Natural killer cell (primary cell): ENCODE results near the gene CD151. TPM values are rescaled to one million over a fixed set of nuclear protein-coding genes. Genes with fewer than 3 reads are reported as not detected.

ENCODE experiments used
- ATAC-seq, 3 donors: fragments of 150-1000 bp in 2 of 3; fragments of 200-7000 bp in 1 of 3; cut with Tn5 transposase; 1 replicate in 1 of 3; 2 replicates in 2 of 3; pipeline ENCODE4 v1.10.0; 2021; ENCODE audit warnings: mild to moderate bottlenecking in 2 of 3, moderate library complexity in 2 of 3
- DNase-seq, 2 donors: peaks; one replicate each; pipeline versions ENCODE4 v3.0.0 to v3.0.0-alpha.2; 2013 to 2021; ENCODE audit warnings: mixed read lengths in 1 of 2
- H3K27ac ChIP-seq: one replicate; pipeline ENCODE4 v1.5.1; 2013; ENCODE audit warnings: mild to moderate bottlenecking, low read length
- H3K27me3 ChIP-seq: one replicate; pipeline ENCODE4 v1.6.1; 2013; ENCODE audit warnings: low read length; ENCODE audit not compliant: control insufficient read depth, insufficient read depth
- H3K36me3 ChIP-seq: one replicate; pipeline ENCODE4 v1.6.1; 2013; ENCODE audit warnings: low read length; ENCODE audit not compliant: control insufficient read depth, insufficient read depth
- H3K4me1 ChIP-seq: one replicate; pipeline ENCODE4 v1.6.1; 2013; ENCODE audit warnings: low read length; ENCODE audit not compliant: control insufficient read depth, insufficient read depth
- H3K4me3 ChIP-seq: one replicate; pipeline ENCODE4 v1.5.1; 2013; ENCODE audit warnings: low read length
- H3K9me3 ChIP-seq: one replicate; pipeline ENCODE4 v1.6.1; 2013; ENCODE audit warnings: low read length; ENCODE audit not compliant: control insufficient read depth, insufficient read depth
- H3K27ac Mint-ChIP-seq, 2 donors: one replicate each; pipeline ENCODE4 v1.8.0; 2022; ENCODE audit warnings: mild to moderate bottlenecking in 2 of 2, mixed read lengths in 2 of 2, moderate library complexity in 1 of 2
- H3K27me3 Mint-ChIP-seq, 2 donors: one replicate each; pipeline ENCODE4 v1.8.0; 2022; ENCODE audit warnings: low read depth in 2 of 2, mixed read lengths in 2 of 2
- H3K36me3 Mint-ChIP-seq: one replicate; pipeline ENCODE4 v1.8.0; 2022; ENCODE audit warnings: mixed read lengths
- H3K4me1 Mint-ChIP-seq, 2 donors: one replicate each; pipeline ENCODE4 v1.8.0; 2022; ENCODE audit warnings: mixed read lengths in 2 of 2
- H3K4me3 Mint-ChIP-seq: one replicate; pipeline ENCODE4 v1.8.0; 2022; ENCODE audit warnings: mild to moderate bottlenecking, moderate library complexity, mixed read lengths
- H3K9me3 Mint-ChIP-seq, 2 donors: one replicate each; pipeline ENCODE4 v1.8.0; 2022; ENCODE audit warnings: mixed read lengths in 2 of 2
- CTCF ChIP-seq: fragments of 200-600 bp; IDR thresholded peaks from one replicate; pipeline ENCODE4 v1.8.0; 2022; ENCODE audit warnings: antibody characterized with exemption
- WGBS: methylation state at CpG from one replicate; pipeline ENCODE4 v1.1.7; 2013; ENCODE audit warnings: missing lambda C conversion rate; ENCODE audit not compliant: insufficient coverage; 5-methylcytosine and 5-hydroxymethylcytosine counted together
- intact Hi-C: fragments of 100-400 bp; cut with micrococcal nuclease; formaldehyde crosslinking; loops from one replicate; pipeline ENCODE4 v1.14.2; 2022
- total RNA-seq, 4 donors: library from RNA; stranded (reverse); fragments of 120-200 nt in 1 of 4; gene quantifications; one replicate each; pipeline versions ENCODE4 v1.2.3 to v1.2.4, GENCODE V29; 2013 to 2022

Gene CD151
- total RNA-seq, 3 donors from 2014 or later (not counting 1 experiment from before 2014, with no cell fraction given), result 40.9 to 68.3 (median 52.9) TPM

DNA sequence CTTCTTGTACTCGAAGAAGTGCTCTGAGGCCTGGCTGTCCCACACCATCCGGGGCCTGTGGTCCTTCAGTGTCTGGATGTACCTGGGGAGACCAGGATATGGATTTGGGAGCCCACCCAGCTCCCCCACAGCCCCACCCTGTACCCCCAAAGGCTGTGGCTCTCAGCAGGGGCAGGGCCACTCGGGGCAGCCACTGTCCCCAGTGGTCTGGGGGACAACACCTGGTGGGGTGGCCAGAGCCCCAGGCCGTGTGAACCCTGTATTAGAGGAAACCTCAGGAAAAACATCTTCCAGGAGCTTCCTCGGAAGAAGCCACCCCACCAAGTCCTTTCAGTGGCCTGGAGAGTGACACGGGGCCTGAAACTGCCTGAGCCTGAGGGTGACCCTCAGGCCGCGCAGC, 37.7 kb downstream of the CD151 start:
- Histone ChIP-seq H3K27ac (no peak overlapping the region), H3K9me3 (no peaks in the 10 kb centered on the region), H3K27me3 (no peaks in the 10 kb centered on the region), H3K4me1 (no peaks in the 10 kb centered on the region), H3K36me3 (peaks cover 3% of the 10 kb centered on the region), H3K4me3 (no peak overlapping the region)
- no peak for DNase-seq
- no peak for TF ChIP-seq CTCF
- Mint-ChIP-seq H3K4me3 (no peak overlapping the region), H3K27me3 (no peaks in the 10 kb centered on the region), H3K9me3 (no peaks in the 10 kb centered on the region), H3K4me1 (no peaks in the 10 kb centered on the region), H3K27ac (no peak overlapping the region), H3K36me3 (no peaks in the 10 kb centered on the region)
- ATAC-seq, result no peak
- intact Hi-C loops, result no loop called here
- WGBS, result 95% methylated on average over 8 of the region's 8 CpGs

- Mint-ChIP-seq H3K36me3 (no peaks in the 10 kb centered on the region), H3K4me1 (no peaks in the 10 kb centered on the region), H3K4me3 (no peak overlapping the region), H3K27ac (no peak overlapping the region), H3K27me3 (no peaks in the 10 kb centered on the region), H3K9me3 (no peaks in the 10 kb centered on the region)
- ATAC-seq (no peak), DNase-seq (no peak)
- 80% methylated on average over 9 of the region's 9 CpGs for WGBS
- intact Hi-C loops, result no loop called here
- H3K27ac ChIP-seq, result no peak overlapping the region
- H3K4me3 ChIP-seq, result no peak overlapping the region
- TF ChIP-seq CTCF, result no peak
- peaks cover 3% of the 10 kb centered on the region for H3K36me3 ChIP-seq
- no peaks in the 10 kb centered on the region for H3K4me1 ChIP-seq
- no peaks in the 10 kb centered on the region for H3K9me3 ChIP-seq
- no peaks in the 10 kb centered on the region for H3K27me3 ChIP-seq
Measured at GRCh38 chr11:871472-871871, 38.7 kb downstream of the CD151 start.

DNA sequence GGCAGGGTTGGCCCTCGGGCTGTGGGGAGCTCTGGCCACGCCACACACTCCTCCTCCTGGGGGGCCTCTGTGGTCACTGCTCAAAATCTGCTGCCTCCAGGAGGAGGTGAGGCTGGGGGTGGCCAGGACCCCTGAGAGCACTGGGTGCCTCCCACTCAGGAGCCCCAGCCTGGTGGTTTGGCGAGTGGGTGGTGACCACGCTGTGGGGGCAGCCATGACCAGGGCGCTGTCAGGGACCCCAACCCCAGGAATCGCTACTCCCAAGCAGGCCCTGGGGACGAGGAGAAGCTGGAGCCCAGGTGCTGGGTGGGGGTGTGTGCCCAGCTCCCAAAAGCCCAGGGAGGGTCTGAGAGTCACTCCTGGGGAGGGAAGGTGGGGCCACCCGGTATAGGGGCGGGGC, 40.0 kb downstream of the CD151 start:
- DNase-seq (no peak), ATAC-seq (no peak)
- Mint-ChIP-seq H3K4me1 (no peaks in the 10 kb centered on the region), H3K4me3 (no peak overlapping the region), H3K9me3 (no peaks in the 10 kb centered on the region), H3K36me3 (no peaks in the 10 kb centered on the region), H3K27me3 (no peaks in the 10 kb centered on the region), H3K27ac (peak overlapping the region in 1 of 2 donors; percentile 47)
- Histone ChIP-seq H3K4me1 (no peaks in the 10 kb centered on the region), H3K27me3 (no peaks in the 10 kb centered on the region), H3K36me3 (peaks cover 3% of the 10 kb centered on the region), H3K9me3 (no peaks in the 10 kb centered on the region), H3K27ac (no peak overlapping the region), H3K4me3 (no peak overlapping the region)
- intact Hi-C loops, result no loop called here
- no peak for TF ChIP-seq CTCF
- WGBS, result 89% methylated on average over 9 of the region's 9 CpGs

DNA sequence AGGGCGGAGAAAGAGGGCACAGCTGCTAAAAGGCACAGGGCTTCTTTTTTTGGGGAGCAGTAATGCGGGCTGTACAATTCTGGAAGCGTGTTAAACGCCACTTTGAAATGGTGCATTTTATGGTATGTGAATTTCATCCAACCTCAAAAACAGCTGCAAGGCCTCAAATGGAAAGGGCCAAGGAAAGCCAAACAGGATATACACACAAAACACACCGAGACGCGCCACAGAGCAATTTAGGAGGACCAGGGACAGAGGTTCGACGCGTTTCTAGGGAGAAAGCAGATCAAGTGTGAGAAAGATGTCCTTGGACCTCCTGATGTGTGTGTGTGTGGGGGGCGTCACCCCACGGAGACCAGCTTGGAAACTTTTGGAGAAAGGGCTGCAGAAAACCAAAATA, 41.0 kb downstream of the CD151 start:
- Histone ChIP-seq H3K4me3 (no peak overlapping the region), H3K4me1 (no peaks in the 10 kb centered on the region), H3K27ac (no peak overlapping the region), H3K36me3 (peaks cover 3% of the 10 kb centered on the region), H3K9me3 (no peaks in the 10 kb centered on the region), H3K27me3 (no peaks in the 10 kb centered on the region)
- Mint-ChIP-seq H3K4me1 (no peaks in the 10 kb centered on the region), H3K36me3 (no peaks in the 10 kb centered on the region), H3K9me3 (no peaks in the 10 kb centered on the region), H3K27me3 (no peaks in the 10 kb centered on the region), H3K27ac (no peak overlapping the region), H3K4me3 (no peak overlapping the region)
- TF ChIP-seq CTCF, result no peak
- intact Hi-C loops, result no loop called here
- WGBS, result 87% methylated on average over 9 of the region's 12 CpGs
- ATAC-seq, result no peak
- no peak for DNase-seq
